HCT116 (cell line): ENCODE data around the gene FAM50B. TPM values are rescaled to one million over a fixed set of nuclear protein-coding genes. Genes with fewer than 3 reads are reported as not detected.
A peak's percentile ranks its signal among the peaks of the same experiment; 100 is the strongest.

Experiments
- ATAC-seq: fragments of 200-7000 bp; cut with Tn5 transposase; 2 replicates; pipeline ENCODE4 v1.9.1; 2020; ENCODE audit warnings: mild to moderate bottlenecking, moderate library complexity
- BruUV-seq: library from RNA; stranded (reverse); fragments of 400-500 nt; replicated peaks from 2 replicates; lab custom pipeline; 2021; lab: Mats Ljungman, UMichigan
- CTCF ChIA-PET: fragments of 300-600 bp; sonication (Branson Sonifier 250); formaldehyde crosslinking; loops from one replicate; lab custom pipeline; 2021; ENCODE audit warnings: antibody characterized with exemption; lab: Charles Lee
- POLR2A ChIA-PET: fragments of 300-600, 350-600 bp; sonication (Branson Sonifier 250); formaldehyde crosslinking; loops from one replicate; lab custom pipeline; 2021; ENCODE audit warnings: antibody characterized with exemption; lab: Charles Lee
- RAD21 ChIA-PET, 2 experiments: fragments of 300-600 bp; sonication (Branson Sonifier 250); formaldehyde crosslinking; loops; one replicate each; lab custom pipeline; 2023; ENCODE audit warnings: low total read pairs in 2 of 2; ENCODE audit not compliant: uncharacterized antibody in 2 of 2, unreplicated experiment in 2 of 2, low non-redundant PET in 1 of 2; lab: Charles Lee
- DNase-seq: peaks from one replicate; pipeline ENCODE4 v3.0.0-alpha.2; 2010; ENCODE audit warnings: low read depth, low spot score
- H2AFZ ChIP-seq: fragments of 200-600 bp; shearing (Covaris generic), sonication (generic); 2 replicates; pipeline ENCODE4 v1.6.1; 2017; ENCODE audit warnings: low read depth, mixed run types, mixed read lengths, antibody characterized with exemption, low read length; ENCODE audit not compliant: poor library complexity, severe bottlenecking
- H3K27ac ChIP-seq: 2 replicates; pipeline ENCODE4 v1.5.1; 2012; ENCODE audit warnings: low read depth, low read length
- H3K27me3 ChIP-seq: fragments of 200-600 bp; sonication (generic); 2 replicates; pipeline ENCODE4 v1.6.1; 2016; ENCODE audit warnings: mixed run types, low read length, mixed read lengths; ENCODE audit not compliant: insufficient read depth
- H3K36me3 ChIP-seq, 2 experiments: fragments of 200-500 bp in 1 of 2; fragments of 200-600 bp in 1 of 2; sonication (Bioruptor generic) in 1 of 2; sonication (generic) in 1 of 2; 2 replicates each; pipeline versions ENCODE4 v1.5.1 to v1.6.1; 2014 to 2016; ENCODE audit warnings: low read length in 2 of 2, inconsistent platforms in 1 of 2, mixed read lengths in 1 of 2, mixed run types in 1 of 2; ENCODE audit not compliant: insufficient read depth in 2 of 2, control insufficient read depth in 1 of 2
- H3K4me1 ChIP-seq, 2 experiments: fragments of 200-600 bp in 1 of 2; sonication (generic) in 1 of 2; 2 replicates each; pipeline versions ENCODE4 v1.5.1 to v1.6.1; 2012 to 2017; ENCODE audit warnings: low read length in 2 of 2, inconsistent platforms in 1 of 2, mild to moderate bottlenecking in 1 of 2, mixed read lengths in 1 of 2, mixed run types in 1 of 2, moderate library complexity in 1 of 2; ENCODE audit not compliant: insufficient read depth in 2 of 2, control insufficient read depth in 1 of 2
- H3K4me2 ChIP-seq: fragments of 200-600 bp; sonication (generic); 2 replicates; pipeline ENCODE4 v1.6.1; 2017; ENCODE audit warnings: mixed run types, low read length, mixed read lengths
- H3K4me3 ChIP-seq, 2 experiments: fragments of 200-600 bp in 1 of 2; sonication (generic) in 1 of 2; replicated peaks in 1 of 2; 2 replicates each; pipeline ENCODE4 v1.5.1; 2011 to 2016; ENCODE audit warnings: low read length in 2 of 2, control low read depth in 1 of 2, low read depth in 1 of 2, mild to moderate bottlenecking in 1 of 2, mixed read lengths in 1 of 2, mixed run types in 1 of 2
- H3K79me2 ChIP-seq: fragments of 200-600 bp; sonication (generic); 2 replicates; pipeline ENCODE4 v1.6.1; 2017; ENCODE audit warnings: mild to moderate bottlenecking, mixed run types, low read length, moderate library complexity, mixed read lengths; ENCODE audit not compliant: insufficient read depth
- H3K9ac ChIP-seq: fragments of 200-600 bp; sonication (generic); 2 replicates; pipeline ENCODE4 v1.6.1; 2016; ENCODE audit warnings: low read length, mixed read lengths
- H3K9me2 ChIP-seq: fragments of 200-600 bp; sonication (generic), shearing (Covaris generic); 2 replicates; pipeline ENCODE4 v1.6.1; 2017; ENCODE audit warnings: mixed run types, mild to moderate bottlenecking, moderate library complexity; ENCODE audit not compliant: insufficient read depth
- H3K9me3 ChIP-seq, 2 experiments: fragments of 200-500 bp in 1 of 2; fragments of 200-600 bp in 1 of 2; sonication (Bioruptor generic) in 1 of 2; sonication (generic) in 1 of 2; 2 replicates each; pipeline ENCODE4 v1.6.1; 2014 to 2017; ENCODE audit warnings: low read length in 2 of 2, mixed read lengths in 2 of 2, inconsistent platforms in 1 of 2, low read depth in 1 of 2, mild to moderate bottlenecking in 1 of 2, mixed run types in 1 of 2, moderate library complexity in 1 of 2; ENCODE audit not compliant: control insufficient read depth in 1 of 2, insufficient read depth in 1 of 2
- H4K20me1 ChIP-seq: fragments of 200-600 bp; sonication (generic), shearing (Covaris generic); 2 replicates; pipeline ENCODE4 v1.6.1; 2017; ENCODE audit warnings: mixed run types, mild to moderate bottlenecking, moderate library complexity; ENCODE audit not compliant: insufficient read depth
- POLR2A ChIP-seq: IDR thresholded peaks from 2 replicates; pipeline ENCODE4 v1.7.0; 2011; ENCODE audit warnings: borderline replicate concordance; ENCODE audit not compliant: insufficient read depth, insufficient read length; ENCODE audit errors: extremely low read depth
- RAD21 ChIP-seq: IDR thresholded peaks from 2 replicates; pipeline ENCODE4 v1.6.1; 2012; ENCODE audit warnings: low read depth, mild to moderate bottlenecking
- intact Hi-C: fragments of 100-400 bp; cut with micrococcal nuclease; formaldehyde crosslinking; loops from 2 replicates; pipeline ENCODE4 v1.10.0; 2022
- total RNA-seq: library from RNA; stranded (reverse); gene quantifications from one replicate; pipeline ENCODE4 v1.2.1, GENCODE V29; 2021; ENCODE audit not compliant: unreplicated experiment
- TF ChIP-seq, protein P1 (sequence below), 3 experiments: fragments of 200-600 bp in 1 of 3; sonication (generic) in 1 of 3; IDR thresholded peaks in 2 of 3; conservative IDR thresholded peaks in 1 of 3; 2 replicates each; pipeline ENCODE4 v1.5.1; 2012 to 2017; ENCODE audit warnings: low read depth in 2 of 3, low read length in 2 of 3, antibody characterized with exemption in 1 of 3, borderline replicate concordance in 1 of 3, control low read depth in 1 of 3, mild to moderate bottlenecking in 1 of 3, mixed read lengths in 1 of 3, mixed run types in 1 of 3, moderate library complexity in 1 of 3; ENCODE audit not compliant: insufficient read depth in 1 of 3

The FAM50B gene
- total RNA-seq, 1 experiment from 2014 or later: 0.86 TPM

DNA sequence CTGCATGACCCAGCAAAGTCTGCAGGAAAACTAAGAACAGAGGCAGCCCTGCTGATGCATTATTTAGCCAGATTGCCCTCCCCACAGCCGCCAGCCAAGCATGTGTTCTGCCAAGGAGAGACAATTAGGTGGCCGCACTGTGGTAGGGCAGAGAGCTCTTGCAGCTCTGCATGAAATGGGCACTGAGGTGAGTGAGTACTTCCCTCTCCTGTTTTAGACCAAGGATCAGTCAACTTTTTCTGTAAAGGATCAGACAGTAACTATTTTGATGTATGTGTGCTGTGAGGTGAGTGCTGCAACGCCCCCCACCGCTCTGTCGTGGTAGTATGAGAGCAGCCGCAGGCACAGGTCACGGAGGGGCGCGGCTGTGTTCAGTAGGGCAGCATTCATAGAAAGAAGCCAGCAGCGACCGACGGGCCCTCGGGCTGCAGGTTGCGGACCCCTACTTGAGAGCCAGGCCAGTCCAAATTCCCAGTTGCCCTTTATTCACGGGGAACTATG is 23.8 kb upstream of the FAM50B start:
- intact Hi-C loops: loop anchor here (1.0 kb wide), 1 partner anchor 77 kb away; no protein-coding TSS in a partner anchor
- Histone ChIP-seq H3K9me3 (no peaks in the 10 kb centered on the region), H3K36me3 (no peaks in the 10 kb centered on the region), H3K9me2 (no peaks in the 10 kb centered on the region), H2AFZ (peak overlapping the region; percentile 89), H3K4me3 (peak overlapping the region in 1 of 2 experiments; percentile 32; a peak in 2 of 4 replicates), H3K79me2 (no peaks in the 10 kb centered on the region), H4K20me1 (no peaks in the 10 kb centered on the region), H3K4me2 (peak overlapping the region; percentile 70), H3K27me3 (no peaks in the 10 kb centered on the region), H3K9ac (peak overlapping the region; percentile 60), H3K4me1 (peaks cover 15 to 30% of the 10 kb centered on the region in 2 experiments), H3K27ac (peak overlapping the region; percentile 75)
- BruUV-seq: no TSS peak
- ATAC-seq: peak; percentile 87
- CTCF ChIA-PET: interaction anchor here (1.2 to 1.9 kb wide), 2 partner anchors 76 to 153 kb away, joined by 6 to 12 read pairs; no protein-coding TSS in a partner anchor
- TF ChIP-seq POLR2A (no peak), RAD21 (peak; percentile 62)
- TF ChIP-seq, protein P1, sequence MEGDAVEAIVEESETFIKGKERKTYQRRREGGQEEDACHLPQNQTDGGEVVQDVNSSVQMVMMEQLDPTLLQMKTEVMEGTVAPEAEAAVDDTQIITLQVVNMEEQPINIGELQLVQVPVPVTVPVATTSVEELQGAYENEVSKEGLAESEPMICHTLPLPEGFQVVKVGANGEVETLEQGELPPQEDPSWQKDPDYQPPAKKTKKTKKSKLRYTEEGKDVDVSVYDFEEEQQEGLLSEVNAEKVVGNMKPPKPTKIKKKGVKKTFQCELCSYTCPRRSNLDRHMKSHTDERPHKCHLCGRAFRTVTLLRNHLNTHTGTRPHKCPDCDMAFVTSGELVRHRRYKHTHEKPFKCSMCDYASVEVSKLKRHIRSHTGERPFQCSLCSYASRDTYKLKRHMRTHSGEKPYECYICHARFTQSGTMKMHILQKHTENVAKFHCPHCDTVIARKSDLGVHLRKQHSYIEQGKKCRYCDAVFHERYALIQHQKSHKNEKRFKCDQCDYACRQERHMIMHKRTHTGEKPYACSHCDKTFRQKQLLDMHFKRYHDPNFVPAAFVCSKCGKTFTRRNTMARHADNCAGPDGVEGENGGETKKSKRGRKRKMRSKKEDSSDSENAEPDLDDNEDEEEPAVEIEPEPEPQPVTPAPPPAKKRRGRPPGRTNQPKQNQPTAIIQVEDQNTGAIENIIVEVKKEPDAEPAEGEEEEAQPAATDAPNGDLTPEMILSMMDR (IDR thresholded peaks at IDR 0.05 in 2 of 3, conservative IDR thresholded peaks at IDR 0.05 in 1 of 3; ENCODE audit: borderline replicate concordance in 1 of 3, insufficient read depth in 1 of 3, low read depth in 2 of 3, low read length in 2 of 3): peak; percentile 47 to 70 (median 50); a peak in 5 of 6 replicates
- DNase-seq: no peak
- POLR2A ChIA-PET: interaction anchor here (0.7 to 1.7 kb wide), 7 partner anchors 10 to 107 kb away, joined by 3 to 6 read pairs (median 3); no protein-coding TSS in a partner anchor
- RAD21 ChIA-PET: interaction anchor here in 1 of 2 experiments (1.5 kb wide), 1 partner anchor 153 kb away, joined by 4 read pairs; no protein-coding TSS in a partner anchor
